ENCODE results near the gene STYXL2. TPM values are rescaled to one million over a fixed set of nuclear protein-coding genes. Genes with fewer than 3 reads are reported as not detected.

Gene STYXL2
- total RNA-seq, 2 donors from 2014 or later, result 0.10 TPM; not detected in 1

- Histone ChIP-seq H3K4me1 (peaks cover 8% of the 10 kb centered on the region), H3K27me3 (no peaks in the 10 kb centered on the region), H3K4me3 (no peak overlapping the region), H3K36me3 (no peaks in the 10 kb centered on the region), H3K9me3 (no peaks in the 10 kb centered on the region), H3K27ac (no peak overlapping the region), H3K9ac (ENCODE audit: low read depth in 2 of 2, low read length in 2 of 2) (no peak overlapping the region)
- no peak for DNase-seq
- intact Hi-C loops (cut with DNase I), result loop anchor here (5.0 kb wide), 3 partner anchors 49 to 464 kb away; no protein-coding TSS in a partner anchor
- no peak for TF ChIP-seq CTCF (IDR thresholded peaks at IDR 0.05)
These were observed 25.1 kb upstream of the STYXL2 start for GRCh38 chr1:167068761-167069160.

GRCh38 chr1:167071286-167071685, 22.6 kb upstream of the STYXL2 start:
- Histone ChIP-seq H3K4me3 (no peak overlapping the region), H3K4me1 (peaks cover 2% of the 10 kb centered on the region), H3K36me3 (no peaks in the 10 kb centered on the region), H3K9me3 (no peaks in the 10 kb centered on the region), H3K9ac (ENCODE audit: low read depth in 2 of 2, low read length in 2 of 2) (no peak overlapping the region), H3K27me3 (no peaks in the 10 kb centered on the region), H3K27ac (no peak overlapping the region)
- intact Hi-C loops (cut with DNase I), result loop anchor here (5.0 kb wide), 1 partner anchor 371 kb away; no protein-coding TSS in a partner anchor
- no peak for TF ChIP-seq CTCF (IDR thresholded peaks at IDR 0.05)
- DNase-seq, result no peak

- no peaks in the 10 kb centered on the region for H3K36me3 ChIP-seq
- H3K4me1 ChIP-seq, result peaks cover 8% of the 10 kb centered on the region
- DNase-seq, result no peak
- H3K27ac ChIP-seq, result no peak overlapping the region
- H3K9ac ChIP-seq (ENCODE audit: low read depth in 2 of 2, low read length in 2 of 2), result no peak overlapping the region
- H3K27me3 ChIP-seq, result no peaks in the 10 kb centered on the region
- TF ChIP-seq CTCF (IDR thresholded peaks at IDR 0.05), result no peak
- H3K9me3 ChIP-seq, result no peaks in the 10 kb centered on the region
- intact Hi-C loops (cut with DNase I), result no loop called here
- H3K4me3 ChIP-seq, result no peak overlapping the region
These were observed 17.7 kb upstream of the STYXL2 start for GRCh38 chr1:167076136-167076710.

GRCh38 chr1:167077128-167077867, 16.6 kb upstream of the STYXL2 start:
- no peak for DNase-seq
- no peak for TF ChIP-seq CTCF (IDR thresholded peaks at IDR 0.05)
- Histone ChIP-seq H3K9ac (ENCODE audit: low read depth in 2 of 2, low read length in 2 of 2) (no peak overlapping the region), H3K4me3 (no peak overlapping the region), H3K27ac (no peak overlapping the region), H3K9me3 (no peaks in the 10 kb centered on the region), H3K4me1 (peaks cover 10% of the 10 kb centered on the region), H3K36me3 (no peaks in the 10 kb centered on the region), H3K27me3 (no peaks in the 10 kb centered on the region)
- intact Hi-C loops (cut with DNase I), result no loop called here

GRCh38 chr1:167077868-167078210, 16.0 kb upstream of the STYXL2 start:
- no peak overlapping the region for H3K9ac ChIP-seq (ENCODE audit: low read depth in 2 of 2, low read length in 2 of 2)
- H3K4me3 ChIP-seq, result no peak overlapping the region
- intact Hi-C loops (cut with DNase I), result no loop called here
- no peak for TF ChIP-seq CTCF (IDR thresholded peaks at IDR 0.05)
- no peak overlapping the region for H3K27ac ChIP-seq
- peaks cover 10% of the 10 kb centered on the region for H3K4me1 ChIP-seq
- H3K27me3 ChIP-seq, result no peaks in the 10 kb centered on the region
- H3K9me3 ChIP-seq, result no peaks in the 10 kb centered on the region
- H3K36me3 ChIP-seq, result no peaks in the 10 kb centered on the region
- DNase-seq, result no peak
